Ishikawa (cell line): ENCODE results near the gene KCNG2.

Experiments
- CEBPB ChIP-seq: IDR thresholded peaks from 2 replicates; pipeline ENCODE4 v1.6.1; 2012
- MAX ChIP-seq: IDR thresholded peaks from 2 replicates; pipeline ENCODE4 v1.6.1; 2012
- RAD21 ChIP-seq: IDR thresholded peaks from 2 replicates; pipeline ENCODE4 v1.6.1; 2012; ENCODE audit warnings: low read depth
- REST ChIP-seq: IDR thresholded peaks from 2 replicates; pipeline ENCODE4 v1.6.1; 2012; ENCODE audit warnings: low read depth, mild to moderate bottlenecking
- TAF1 ChIP-seq: IDR thresholded peaks from 2 replicates; pipeline ENCODE4 v1.6.1; 2012; ENCODE audit warnings: low read depth, mild to moderate bottlenecking
- TEAD4 ChIP-seq: IDR thresholded peaks from 2 replicates; pipeline ENCODE4 v1.6.1; 2012
- YY1 ChIP-seq: IDR thresholded peaks from 2 replicates; pipeline ENCODE4 v1.6.1; 2012; ENCODE audit warnings: low read depth
- ZBTB7A ChIP-seq: IDR thresholded peaks from 2 replicates; pipeline ENCODE4 v1.6.1; 2012; ENCODE audit warnings: low read depth

GRCh38 chr18:79817607-79817998, 19.9 kb downstream of the KCNG2 start:
- TF ChIP-seq CEBPB (no peak), TEAD4 (no peak), ZBTB7A (no peak), TAF1 (no peak), REST (no peak), MAX (no peak), YY1 (no peak), RAD21 (no peak)
